Stomach (tissue), 9 donors: ENCODE data around the gene HVCN1. TPM values are rescaled to one million over a fixed set of nuclear protein-coding genes. Genes with fewer than 3 reads are reported as not detected.
"Not testable (repeated sequence)": the region's sequence is repeated elsewhere in the genome, so short reads cannot be mapped to it uniquely, and the experiment has no call there.

Experiments
- DNase-seq, 2 donors: peaks; one replicate each; pipeline versions ENCODE4 v3.0.0 to v3.0.0-alpha.2; 2013 to 2019
- H3K27ac ChIP-seq, 5 donors: fragments of 200-600 bp in 4 of 5; sonication (generic) in 4 of 5; one replicate each; pipeline ENCODE4 v1.5.1; 2013 to 2019; ENCODE audit warnings: mild to moderate bottlenecking in 1 of 5, moderate library complexity in 1 of 5
- H3K27me3 ChIP-seq, 3 donors: fragments of 200-600 bp; sonication (generic); one replicate each; pipeline ENCODE4 v1.5.1; 2017 to 2019; ENCODE audit warnings: mixed run types in 1 of 3
- H3K36me3 ChIP-seq, 4 donors: fragments of 200-600 bp; sonication (generic); 1 replicate in 3 of 4; 2 replicates in 1 of 4; pipeline ENCODE4 v1.5.1; 2016 to 2019
- H3K4me1 ChIP-seq, 4 donors: fragments of 200-600 bp; sonication (generic); one replicate each; pipeline ENCODE4 v1.5.1; 2016 to 2019
- H3K4me3 ChIP-seq, 4 donors: fragments of 200-600 bp; sonication (generic) in 3 of 4; one replicate each; pipeline ENCODE4 v1.5.1; 2016 to 2019; ENCODE audit warnings: mild to moderate bottlenecking in 1 of 4
- H3K9me3 ChIP-seq, 4 donors: fragments of 200-600 bp; sonication (generic); one replicate each; pipeline ENCODE4 v1.5.1; 2016 to 2019
- POLR2AphosphoS5 ChIP-seq, 3 donors: sonication (generic); formaldehyde crosslinking; IDR thresholded peaks; one replicate each; pipeline ENCODE4 v1.6.1; 2016; ENCODE audit warnings: antibody characterized with exemption in 3 of 3
- WGBS, 5 donors: extraction: QIAGEN DNeasy Blood & Tissue Kit in 3 of 5; methylation state at CpG; one replicate each; pipeline versions ENCODE4 v1.1.5 to v1.1.7; 2013 to 2018; 5-methylcytosine and 5-hydroxymethylcytosine counted together
- intact Hi-C: fragments of 100-400 bp; cut with DNase I; formaldehyde crosslinking; loops from one replicate; pipeline ENCODE4 v1.15.1; 2023; ENCODE audit warnings: low total_unique reads
- polyA plus RNA-seq, 3 donors: library from polyadenylated mRNA; stranded (reverse); fragments of 200-250 nt; gene quantifications; one replicate each; pipeline ENCODE4 v1.2.3, GENCODE V29; 2013
- small RNA-seq, 4 donors: library from RNA; depleted of rRNA; stranded (forward); fragments of <200 nt; gene quantifications; one replicate each; pipeline ENCODE3, GENCODE V24; 2016
- total RNA-seq, 5 donors: library from RNA; depleted of rRNA; stranded (reverse); fragments of >200 nt; gene quantifications; one replicate each; pipeline versions ENCODE4 v1.1.0 to v1.2.3, GENCODE V29; 2014 to 2016
- TF ChIP-seq, protein P1 (sequence below), 7 experiments: fragments of 450-650 bp in 4 of 7; fragments of 200-600 bp in 3 of 7; sonication (generic) in 3 of 7; IDR thresholded peaks; one replicate each; pipeline ENCODE4 v1.5.1; 2016 to 2019; ENCODE audit warnings: antibody characterized with exemption in 7 of 7, control low read depth in 2 of 7, mild to moderate bottlenecking in 1 of 7
- donor health status: healthy with polysubstance abuse.
- donor health status: Bipolar disorder and iron deficiency.
- donor health status: healthy.

Gene HVCN1
- total and polyA plus RNA-seq, 8 donors = 1.3 to 7.0 (median 4.8) TPM; not detected in 2

DNA sequence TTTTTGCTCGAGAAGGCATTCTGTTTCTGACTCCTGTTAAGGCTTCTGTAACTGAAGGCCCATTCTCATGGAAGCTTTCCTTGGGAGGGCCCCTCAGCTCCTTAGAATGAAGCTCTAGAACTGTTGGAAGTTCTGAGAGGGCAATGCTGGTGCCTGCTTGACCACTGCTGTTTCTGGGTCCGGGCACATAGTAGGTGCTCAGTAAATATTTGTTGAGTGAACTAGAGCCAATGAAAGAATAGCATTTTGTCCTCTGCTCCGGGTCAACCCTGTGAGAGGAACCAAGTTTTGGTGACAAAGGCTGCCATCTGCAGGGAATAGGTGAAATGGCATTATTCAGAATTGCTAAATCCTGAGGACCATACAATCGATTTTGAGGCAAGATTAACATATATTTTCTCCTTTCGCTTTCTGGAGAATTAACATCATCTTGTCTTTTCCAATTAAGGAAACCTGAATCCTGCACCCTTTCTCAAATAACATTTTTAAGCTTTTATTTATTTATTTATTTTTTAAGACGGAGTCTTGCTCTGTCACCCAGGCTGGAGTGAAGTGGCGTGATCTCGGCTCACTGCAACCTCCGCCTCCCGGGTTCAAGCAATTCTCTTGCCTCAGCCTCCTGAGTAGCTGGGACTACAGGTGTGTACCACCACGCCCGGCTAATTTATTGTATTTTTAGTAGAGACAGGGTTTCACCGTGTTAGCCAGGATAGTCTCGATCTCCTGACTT, 86.7 kb downstream of the HVCN1 start:
- not testable (repeated sequence) for H3K4me1 ChIP-seq, H3K4me3 ChIP-seq, H3K9me3 ChIP-seq, H3K27me3 ChIP-seq, H3K27ac ChIP-seq, H3K36me3 ChIP-seq
- peak in 1 of 2 donors; percentile 76 for DNase-seq
- TF ChIP-seq POLR2AphosphoS5 (IDR thresholded peaks at IDR 0.05) = peak in 1 of 3 donors; percentile 55
- TF ChIP-seq, protein P1, sequence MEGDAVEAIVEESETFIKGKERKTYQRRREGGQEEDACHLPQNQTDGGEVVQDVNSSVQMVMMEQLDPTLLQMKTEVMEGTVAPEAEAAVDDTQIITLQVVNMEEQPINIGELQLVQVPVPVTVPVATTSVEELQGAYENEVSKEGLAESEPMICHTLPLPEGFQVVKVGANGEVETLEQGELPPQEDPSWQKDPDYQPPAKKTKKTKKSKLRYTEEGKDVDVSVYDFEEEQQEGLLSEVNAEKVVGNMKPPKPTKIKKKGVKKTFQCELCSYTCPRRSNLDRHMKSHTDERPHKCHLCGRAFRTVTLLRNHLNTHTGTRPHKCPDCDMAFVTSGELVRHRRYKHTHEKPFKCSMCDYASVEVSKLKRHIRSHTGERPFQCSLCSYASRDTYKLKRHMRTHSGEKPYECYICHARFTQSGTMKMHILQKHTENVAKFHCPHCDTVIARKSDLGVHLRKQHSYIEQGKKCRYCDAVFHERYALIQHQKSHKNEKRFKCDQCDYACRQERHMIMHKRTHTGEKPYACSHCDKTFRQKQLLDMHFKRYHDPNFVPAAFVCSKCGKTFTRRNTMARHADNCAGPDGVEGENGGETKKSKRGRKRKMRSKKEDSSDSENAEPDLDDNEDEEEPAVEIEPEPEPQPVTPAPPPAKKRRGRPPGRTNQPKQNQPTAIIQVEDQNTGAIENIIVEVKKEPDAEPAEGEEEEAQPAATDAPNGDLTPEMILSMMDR (IDR thresholded peaks at IDR 0.05) = peak in 5 of 7 experiments; percentile 52 to 78 (median 66)
- intact Hi-C loops = loop anchor here (5.0 to 10.0 kb wide), 2 partner anchors 90 to 147 kb away; partner anchors contain the start of gene ARPC3
- WGBS, 5 donors = 54 to 60% (median 56%) methylated on average over 14 of the region's 14 CpGs

- intact Hi-C loops = loop anchor here (5.0 to 10.0 kb wide), 2 partner anchors 88 to 145 kb away; partner anchors contain the start of gene ARPC3
- H3K27me3 ChIP-seq = no peaks in the 10 kb centered on the region
- no peak overlapping the region for H3K27ac ChIP-seq
- no peaks in the 10 kb centered on the region for H3K36me3 ChIP-seq
- 26 to 38% (median 33%) methylated on average over 4 of the region's 4 CpGs for WGBS, 5 donors
- H3K9me3 ChIP-seq = no peaks in the 10 kb centered on the region
- TF ChIP-seq POLR2AphosphoS5 (IDR thresholded peaks at IDR 0.05) = no peak
- TF ChIP-seq, protein P1 (IDR thresholded peaks at IDR 0.05) = peak in 4 of 7 experiments; percentile 7 to 55 (median 42)
- no peak overlapping the region for H3K4me3 ChIP-seq
- H3K4me1 ChIP-seq = peaks cover 0 to 8% (median 3%) of the 10 kb centered on the region in 4 donors
- peak in 1 of 2 donors; percentile 67 for DNase-seq
These were observed 88.7 kb downstream of the HVCN1 start for GRCh38 chr12:110600254-110600653.

GRCh38 chr12:110599334-110599733, 89.6 kb downstream of the HVCN1 start:
- Histone ChIP-seq H3K4me1 (peaks cover 0 to 8% (median 3%) of the 10 kb centered on the region in 4 donors), H3K27ac (no peak overlapping the region), H3K9me3 (no peaks in the 10 kb centered on the region), H3K36me3 (no peaks in the 10 kb centered on the region), H3K27me3 (no peaks in the 10 kb centered on the region), H3K4me3 (no peak overlapping the region)
- no peak for DNase-seq
- TF ChIP-seq, protein P1 (IDR thresholded peaks at IDR 0.05) = no peak
- WGBS, 5 donors = 73 to 84% (median 83%) methylated on average over 4 of the region's 4 CpGs
- intact Hi-C loops = no loop called here

Small RNAs within 50 kb of the gene (small RNA-seq; reads per million reads assigned to genes)
- gene RN7SL387P = 0 reads per million in 4 donors

Other genes with a start within 250 kb of the HVCN1 start
- gene ARPC3, start 238.8 kb downstream of the HVCN1 start, total RNA-seq = 100 to 1,000 TPM in 3 of 5 donors, 10 to 100 TPM in 2; 44.0 to 220 (median 148) TPM
- 100 to 1,000 TPM; 355 to 561 (median 368) TPM for gene ARPC3, start 238.8 kb downstream of the HVCN1 start, polyA plus RNA-seq
- gene GPN3, start 220.9 kb downstream of the HVCN1 start, total RNA-seq = 10 to 100 TPM in 2 of 5 donors, 1 to 10 TPM in 2, not detected in 1; 7.6 to 21.6 (median 13.6) TPM
- gene GPN3, start 220.9 kb downstream of the HVCN1 start, polyA plus RNA-seq = 10 to 100 TPM; 20.3 to 29.1 (median 21.1) TPM
- 10 to 100 TPM in 1 of 5 donors, 1 to 10 TPM in 2, not detected in 2; 3.8 to 19.3 (median 8.6) TPM for gene FAM216A, start 220.3 kb downstream of the HVCN1 start, total RNA-seq
- gene FAM216A, start 220.3 kb downstream of the HVCN1 start, polyA plus RNA-seq = 1 to 10 TPM; 4.5 to 6.5 (median 4.6) TPM
- gene VPS29, start 187.0 kb downstream of the HVCN1 start, total RNA-seq = 100 to 1,000 TPM in 3 of 5 donors, 10 to 100 TPM in 1, 1 to 10 TPM in 1; 7.8 to 192 (median 101) TPM
- 100 to 1,000 TPM; 160 to 185 (median 167) TPM for gene VPS29, start 187.0 kb downstream of the HVCN1 start, polyA plus RNA-seq
- under 1 TPM in 2 of 5 donors, not detected in 3; 0.58 to 0.73 TPM for gene RAD9B, start 186.8 kb downstream of the HVCN1 start, total RNA-seq
- gene RAD9B, start 186.8 kb downstream of the HVCN1 start, polyA plus RNA-seq = under 1 TPM; 0.23 to 0.31 (median 0.25) TPM
- 10 to 100 TPM; 14.6 to 46.4 (median 31.0) TPM for gene PPTC7, start 105.8 kb downstream of the HVCN1 start, total RNA-seq
- gene PPTC7, start 105.8 kb downstream of the HVCN1 start, polyA plus RNA-seq = 10 to 100 TPM in 1 of 3 donors, 1 to 10 TPM in 2; 8.2 to 10.7 (median 8.3) TPM
- 10 to 100 TPM in 4 of 5 donors, 1 to 10 TPM in 1; 5.3 to 60.0 (median 17.1) TPM for gene TCTN1, start 75.0 kb downstream of the HVCN1 start, total RNA-seq
- gene TCTN1, start 75.0 kb downstream of the HVCN1 start, polyA plus RNA-seq = 10 to 100 TPM in 2 of 3 donors, 1 to 10 TPM in 1; 8.2 to 19.7 (median 10.1) TPM
- gene PPP1CC, start 53.8 kb upstream of the HVCN1 start, total RNA-seq = 100 to 1,000 TPM in 2 of 5 donors, 10 to 100 TPM in 3; 44.9 to 205 (median 88.7) TPM
- 100 to 1,000 TPM in 1 of 3 donors, 10 to 100 TPM in 2; 59.2 to 129 (median 91.8) TPM for gene PPP1CC, start 53.8 kb upstream of the HVCN1 start, polyA plus RNA-seq
- gene CCDC63, start 157.9 kb upstream of the HVCN1 start, total RNA-seq = not detected
- gene CCDC63, start 157.9 kb upstream of the HVCN1 start, polyA plus RNA-seq = not detected
- 1 to 10 TPM in 1 of 5 donors, not detected in 4; 1.1 TPM for gene MYL2, start 231.5 kb upstream of the HVCN1 start, total RNA-seq
- 10 to 100 TPM in 1 of 3 donors, 1 to 10 TPM in 2; 2.2 to 38.0 (median 8.0) TPM for gene MYL2, start 231.5 kb upstream of the HVCN1 start, polyA plus RNA-seq